Nephron progenitor cell (in vitro differentiated cells): ENCODE measurements around the gene DCUN1D1.
"Not testable (repeated sequence)": the region's sequence is repeated elsewhere in the genome, so short reads cannot be mapped to it uniquely, and the experiment has no call there.

Experiments
- DNase-seq: peaks from one replicate; pipeline ENCODE4 v3.0.0; 2021
- H3K27ac Mint-ChIP-seq: 2 replicates; pipeline ENCODE4 v1.8.0; 2021; ENCODE audit warnings: mild to moderate bottlenecking, moderate library complexity, mixed read lengths
- H3K27me3 Mint-ChIP-seq: 2 replicates; pipeline ENCODE4 v1.8.0; 2021; ENCODE audit warnings: mild to moderate bottlenecking, low read depth, mixed read lengths; ENCODE audit not compliant: poor library complexity
- H3K36me3 Mint-ChIP-seq: 2 replicates; pipeline ENCODE4 v1.8.0; 2021; ENCODE audit warnings: low read depth, mixed read lengths
- H3K4me1 Mint-ChIP-seq: 2 replicates; pipeline ENCODE4 v1.8.0; 2021; ENCODE audit warnings: mixed read lengths
- H3K4me3 Mint-ChIP-seq: 2 replicates; pipeline ENCODE4 v1.8.0; 2021; ENCODE audit warnings: mild to moderate bottlenecking, moderate library complexity, mixed read lengths
- H3K9me3 Mint-ChIP-seq: 2 replicates; pipeline ENCODE4 v1.8.0; 2021; ENCODE audit warnings: mild to moderate bottlenecking, moderate library complexity, mixed read lengths
- CTCF ChIP-seq: fragments of 200-600 bp; sonication (generic); IDR thresholded peaks from 2 replicates; pipeline ENCODE4 v1.5.0; 2021; ENCODE audit warnings: antibody characterized with exemption

DCUN1D1 gene

GRCh38 chr3:182999767-183000166 lies 19.4 kb upstream of the DCUN1D1 start:
- no peak for TF ChIP-seq CTCF
- H3K4me1 Mint-ChIP-seq, result no peaks in the 10 kb centered on the region
- no peak overlapping the region for H3K4me3 Mint-ChIP-seq
- H3K36me3 Mint-ChIP-seq, result no peaks in the 10 kb centered on the region
- H3K9me3 Mint-ChIP-seq, result peaks cover 18% of the 10 kb centered on the region
- peaks cover 3% of the 10 kb centered on the region for H3K27me3 Mint-ChIP-seq
- no peak for DNase-seq
- H3K27ac Mint-ChIP-seq, result no peak overlapping the region

- not testable (repeated sequence) for H3K4me3 Mint-ChIP-seq, H3K27ac Mint-ChIP-seq, H3K36me3 Mint-ChIP-seq, H3K4me1 Mint-ChIP-seq, DNase-seq, H3K27me3 Mint-ChIP-seq
- peaks cover 31% of the 10 kb centered on the region for H3K9me3 Mint-ChIP-seq
These were observed 13.3 kb upstream of the DCUN1D1 start for GRCh38 chr3:182993486-182994201.

- H3K27ac Mint-ChIP-seq, result no peak overlapping the region
- H3K9me3 Mint-ChIP-seq, result peaks cover 13% of the 10 kb centered on the region
- peaks cover 4% of the 10 kb centered on the region for H3K36me3 Mint-ChIP-seq
- no peak for TF ChIP-seq CTCF
- H3K27me3 Mint-ChIP-seq, result no peaks in the 10 kb centered on the region
- H3K4me1 Mint-ChIP-seq, result no peaks in the 10 kb centered on the region
- no peak overlapping the region for H3K4me3 Mint-ChIP-seq
- DNase-seq, result no peak
These were observed 9.2 kb upstream of the DCUN1D1 start for GRCh38 chr3:182989566-182989965.

- Mint-ChIP-seq H3K4me3 (no peak overlapping the region), H3K27ac (no peak overlapping the region), H3K9me3 (no peaks in the 10 kb centered on the region), H3K36me3 (no peaks in the 10 kb centered on the region), H3K27me3 (no peaks in the 10 kb centered on the region), H3K4me1 (peaks cover 5% of the 10 kb centered on the region)
- TF ChIP-seq CTCF, result no peak
- DNase-seq, result no peak
These were observed 5.7 kb upstream of the DCUN1D1 start for GRCh38 chr3:182986021-182986420.

GRCh38 chr3:182983876-182984275 lies 3.5 kb upstream of the DCUN1D1 start:
- peaks cover 16% of the 10 kb centered on the region for H3K4me1 Mint-ChIP-seq
- DNase-seq, result no peak
- no peak overlapping the region for H3K27ac Mint-ChIP-seq
- no peak for TF ChIP-seq CTCF
- H3K9me3 Mint-ChIP-seq, result no peaks in the 10 kb centered on the region
- no peaks in the 10 kb centered on the region for H3K36me3 Mint-ChIP-seq
- no peaks in the 10 kb centered on the region for H3K27me3 Mint-ChIP-seq
- no peak overlapping the region for H3K4me3 Mint-ChIP-seq

- Mint-ChIP-seq H3K27ac (no peak overlapping the region), H3K4me1 (peaks cover 35% of the 10 kb centered on the region), H3K9me3 (no peaks in the 10 kb centered on the region), H3K27me3 (no peaks in the 10 kb centered on the region), H3K36me3 (no peaks in the 10 kb centered on the region), H3K4me3 (no peak overlapping the region)
- DNase-seq, result no peak
- no peak for TF ChIP-seq CTCF
These were observed 671 bp upstream of the DCUN1D1 start for GRCh38 chr3:182981038-182981380.
